Measurements from ENCODE around the gene ZCCHC10. TPM values are rescaled to one million over a fixed set of nuclear protein-coding genes. Genes with fewer than 3 reads are reported as not detected.

The ZCCHC10 gene
- total and polyA plus RNA-seq, 2 donors (not counting 1 experiment from before 2014, with no cell fraction given): 7.4 to 33.1 TPM

- Histone ChIP-seq H3K9ac (ENCODE audit: insufficient read depth, low read length) (peak within 1 kb of the TSS; percentile 99), H3K4me1 (ENCODE audit: control insufficient read depth, extremely low read depth, insufficient read depth, low read length) (peaks cover 3% of the 10 kb centered on the region), H3K4me2 (ENCODE audit: extremely low read depth, insufficient read depth, low read length) (peak within 1 kb of the TSS; percentile 99), H3K36me3 (ENCODE audit: control insufficient read depth, insufficient read depth, low read length) (no peaks in the 10 kb centered on the region), H2AFZ (ENCODE audit: low read length) (peak within 1 kb of the TSS; percentile 79), H4K20me1 (ENCODE audit: control insufficient read depth, extremely low read depth, insufficient read depth, low read length) (peaks cover 2% of the 10 kb centered on the region), H3K9me3 (ENCODE audit: control insufficient read depth, insufficient read depth, low read depth, low read length) (no peaks in the 10 kb centered on the region), H3K27me3 (ENCODE audit: control insufficient read depth, insufficient read depth, low read length) (no peaks in the 10 kb centered on the region), H3K27ac (ENCODE audit: insufficient read depth, low read length) (peak within 1 kb of the TSS; percentile 99), H3K4me3 (replicated peaks in 1 of 4; ENCODE audit: control extremely low read depth in 1 of 4, insufficient read depth in 1 of 4, low read depth in 3 of 4, low read length in 4 of 4) (peak within 1 kb of the TSS; percentile 80 to 98 (median 84)), H3K79me2 (ENCODE audit: control insufficient read depth, insufficient read depth, low read length) (peaks cover 51% of the 10 kb centered on the region)
- peak; percentile 96 to 99 for DNase-seq (ENCODE audit: low read depth in 2 of 2)
- TF ChIP-seq EZH2 (IDR thresholded peaks at IDR 0.05; ENCODE audit: low read length, missing control alignments): no peak
- no peak for TF ChIP-seq CTCF (conservative IDR thresholded peaks at IDR 0.05 in 1 of 2, IDR thresholded peaks at IDR 0.05 in 1 of 2; ENCODE audit: low read depth in 1 of 2, low read length in 2 of 2)
Measured at GRCh38 chr5:133051542-133052316, 25.4 kb upstream of the ZCCHC10 start, which contains the start of gene HSPA4. Gene HSPA4, plus strand, starts transcription at chr5:133052013. Its CDS starts 238 bp downstream, at chr5:133052251.

- H3K9ac ChIP-seq (ENCODE audit: insufficient read depth, low read length): peak overlapping the region; percentile 99
- peak overlapping the region; percentile 99 for H3K27ac ChIP-seq (ENCODE audit: insufficient read depth, low read length)
- no peaks in the 10 kb centered on the region for H3K27me3 ChIP-seq (ENCODE audit: control insufficient read depth, insufficient read depth, low read length)
- H3K4me1 ChIP-seq (ENCODE audit: control insufficient read depth, extremely low read depth, insufficient read depth, low read length): peaks cover 3% of the 10 kb centered on the region
- peak overlapping the region; percentile 80 to 98 (median 84) for H3K4me3 ChIP-seq (replicated peaks in 1 of 4; ENCODE audit: control extremely low read depth in 1 of 4, insufficient read depth in 1 of 4, low read depth in 3 of 4, low read length in 4 of 4)
- H3K36me3 ChIP-seq (ENCODE audit: control insufficient read depth, insufficient read depth, low read length): no peaks in the 10 kb centered on the region
- peak overlapping the region; percentile 79 for H2AFZ ChIP-seq (ENCODE audit: low read length)
- TF ChIP-seq CTCF (conservative IDR thresholded peaks at IDR 0.05 in 1 of 2, IDR thresholded peaks at IDR 0.05 in 1 of 2; ENCODE audit: low read depth in 1 of 2, low read length in 2 of 2) (no peak), EZH2 (IDR thresholded peaks at IDR 0.05; ENCODE audit: low read length, missing control alignments) (no peak)
- H3K9me3 ChIP-seq (ENCODE audit: control insufficient read depth, insufficient read depth, low read depth, low read length): no peaks in the 10 kb centered on the region
- DNase-seq (ENCODE audit: low read depth in 2 of 2): no peak
- H3K4me2 ChIP-seq (ENCODE audit: extremely low read depth, insufficient read depth, low read length): peak overlapping the region; percentile 99
- H4K20me1 ChIP-seq (ENCODE audit: control insufficient read depth, extremely low read depth, insufficient read depth, low read length): peaks cover 2% of the 10 kb centered on the region
- H3K79me2 ChIP-seq (ENCODE audit: control insufficient read depth, insufficient read depth, low read length): peaks cover 45% of the 10 kb centered on the region
Measured at GRCh38 chr5:133051061-133051541, 24.8 kb upstream of the ZCCHC10 start.

GRCh38 chr5:133050521-133050920, 24.2 kb upstream of the ZCCHC10 start:
- Histone ChIP-seq H3K4me2 (ENCODE audit: extremely low read depth, insufficient read depth, low read length) (peak overlapping the region; percentile 99), H3K9me3 (ENCODE audit: control insufficient read depth, insufficient read depth, low read depth, low read length) (no peaks in the 10 kb centered on the region), H3K9ac (ENCODE audit: insufficient read depth, low read length) (no peak overlapping the region), H2AFZ (ENCODE audit: low read length) (no peak overlapping the region), H3K79me2 (ENCODE audit: control insufficient read depth, insufficient read depth, low read length) (peaks cover 39% of the 10 kb centered on the region), H3K27me3 (ENCODE audit: control insufficient read depth, insufficient read depth, low read length) (no peaks in the 10 kb centered on the region), H4K20me1 (ENCODE audit: control insufficient read depth, extremely low read depth, insufficient read depth, low read length) (peaks cover 2% of the 10 kb centered on the region), H3K27ac (ENCODE audit: insufficient read depth, low read length) (peak overlapping the region; percentile 99), H3K36me3 (ENCODE audit: control insufficient read depth, insufficient read depth, low read length) (no peaks in the 10 kb centered on the region), H3K4me3 (replicated peaks in 1 of 4; ENCODE audit: control extremely low read depth in 1 of 4, insufficient read depth in 1 of 4, low read depth in 3 of 4, low read length in 4 of 4) (peak overlapping the region; percentile 80 to 98 (median 84)), H3K4me1 (ENCODE audit: control insufficient read depth, extremely low read depth, insufficient read depth, low read length) (peaks cover 3% of the 10 kb centered on the region)
- DNase-seq (ENCODE audit: low read depth in 2 of 2): no peak
- no peak for TF ChIP-seq CTCF (conservative IDR thresholded peaks at IDR 0.05 in 1 of 2, IDR thresholded peaks at IDR 0.05 in 1 of 2; ENCODE audit: low read depth in 1 of 2, low read length in 2 of 2)
- no peak for TF ChIP-seq EZH2 (IDR thresholded peaks at IDR 0.05; ENCODE audit: low read length, missing control alignments)

Data from fibroblast of lung (primary cell).